ENCODE results near the gene KCNJ6.

DNA sequence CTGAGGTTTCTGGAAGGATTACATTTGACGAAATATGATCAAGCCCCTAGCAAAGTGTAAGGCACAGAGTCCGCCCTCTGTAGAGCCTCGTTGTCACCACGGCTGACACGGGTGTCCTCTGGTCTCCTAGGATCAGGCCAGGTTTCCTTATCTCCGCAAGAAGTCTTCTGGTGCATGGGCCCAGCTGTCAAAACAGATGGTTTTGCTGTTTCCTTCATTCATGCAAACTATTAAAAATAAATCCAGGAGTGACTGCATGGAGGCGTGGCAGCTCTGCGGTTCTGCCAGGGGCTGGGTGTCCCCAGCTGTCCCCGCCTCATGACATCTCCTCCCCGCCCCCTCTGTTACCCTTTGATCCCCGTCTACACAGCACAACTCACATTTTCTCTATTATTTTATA lies 340.7 kb downstream of the KCNJ6 start:
- TF ChIP-seq EZH2 (IDR thresholded peaks at IDR 0.05), result no peak
- TF ChIP-seq, protein P1, sequence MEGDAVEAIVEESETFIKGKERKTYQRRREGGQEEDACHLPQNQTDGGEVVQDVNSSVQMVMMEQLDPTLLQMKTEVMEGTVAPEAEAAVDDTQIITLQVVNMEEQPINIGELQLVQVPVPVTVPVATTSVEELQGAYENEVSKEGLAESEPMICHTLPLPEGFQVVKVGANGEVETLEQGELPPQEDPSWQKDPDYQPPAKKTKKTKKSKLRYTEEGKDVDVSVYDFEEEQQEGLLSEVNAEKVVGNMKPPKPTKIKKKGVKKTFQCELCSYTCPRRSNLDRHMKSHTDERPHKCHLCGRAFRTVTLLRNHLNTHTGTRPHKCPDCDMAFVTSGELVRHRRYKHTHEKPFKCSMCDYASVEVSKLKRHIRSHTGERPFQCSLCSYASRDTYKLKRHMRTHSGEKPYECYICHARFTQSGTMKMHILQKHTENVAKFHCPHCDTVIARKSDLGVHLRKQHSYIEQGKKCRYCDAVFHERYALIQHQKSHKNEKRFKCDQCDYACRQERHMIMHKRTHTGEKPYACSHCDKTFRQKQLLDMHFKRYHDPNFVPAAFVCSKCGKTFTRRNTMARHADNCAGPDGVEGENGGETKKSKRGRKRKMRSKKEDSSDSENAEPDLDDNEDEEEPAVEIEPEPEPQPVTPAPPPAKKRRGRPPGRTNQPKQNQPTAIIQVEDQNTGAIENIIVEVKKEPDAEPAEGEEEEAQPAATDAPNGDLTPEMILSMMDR (IDR thresholded peaks at IDR 0.05), result no peak
- no peak for TF ChIP-seq EZH2phosphoT487 (IDR thresholded peaks at IDR 0.05)
